GM21367 (cell line): ENCODE data around the gene RFX2.
"Not testable (repeated sequence)": the region's sequence is repeated elsewhere in the genome, so short reads cannot be mapped to it uniquely, and the experiment has no call there.

Experiments
- ATAC-seq: cut with Tn5 transposase; IDR thresholded peaks from one replicate; pipeline ENCODE4 v1.9.1; 2021; ENCODE audit not compliant: unreplicated experiment

Gene RFX2

GRCh38 chr19:6041991-6042481 is 68.3 kb downstream of the RFX2 start:
- no peak for ATAC-seq

GRCh38 chr19:6041071-6041470 is 69.2 kb downstream of the RFX2 start:
- no peak for ATAC-seq

- ATAC-seq = no peak
Measured at GRCh38 chr19:6039566-6040225, 70.6 kb downstream of the RFX2 start.

GRCh38 chr19:6038634-6039405 is 71.5 kb downstream of the RFX2 start:
- ATAC-seq = no peak

GRCh38 chr19:6035026-6035425 is 75.3 kb downstream of the RFX2 start:
- ATAC-seq = no peak

GRCh38 chr19:6034512-6034911 is 75.8 kb downstream of the RFX2 start:
- no peak for ATAC-seq

- ATAC-seq = no peak
Measured at GRCh38 chr19:6033744-6034264, 76.5 kb downstream of the RFX2 start.

GRCh38 chr19:6032827-6033226 is 77.5 kb downstream of the RFX2 start:
- no peak for ATAC-seq

GRCh38 chr19:6032381-6032780 is 77.9 kb downstream of the RFX2 start:
- no peak for ATAC-seq

GRCh38 chr19:6030214-6030507 is 80.1 kb downstream of the RFX2 start:
- ATAC-seq = no peak

GRCh38 chr19:6026390-6027227 is 83.7 kb downstream of the RFX2 start:
- no peak for ATAC-seq

- not testable (repeated sequence) for ATAC-seq
Measured at GRCh38 chr19:6024756-6025155, 85.5 kb downstream of the RFX2 start.

- no peak for ATAC-seq
Measured at GRCh38 chr19:6023936-6024335, 86.4 kb downstream of the RFX2 start.

GRCh38 chr19:6023085-6023682 is 87.1 kb downstream of the RFX2 start:
- no peak for ATAC-seq

GRCh38 chr19:6022570-6023064 is 87.7 kb downstream of the RFX2 start:
- no peak for ATAC-seq

GRCh38 chr19:6021878-6022569 is 88.3 kb downstream of the RFX2 start:
- ATAC-seq = no peak

- no peak for ATAC-seq
Measured at GRCh38 chr19:6020972-6021805, 89.1 kb downstream of the RFX2 start.

GRCh38 chr19:6020166-6020882 is 90.0 kb downstream of the RFX2 start:
- ATAC-seq = no peak

GRCh38 chr19:6018786-6019185 is 91.5 kb downstream of the RFX2 start:
- ATAC-seq = no peak
